GM21825 (cell line): Measurements from ENCODE around the gene LAPTM4A.
A peak's percentile ranks its signal among the peaks of the same experiment; 100 is the strongest.
"Not testable (repeated sequence)": the region's sequence is repeated elsewhere in the genome, so short reads cannot be mapped to it uniquely, and the experiment has no call there.

Experiments used
- ATAC-seq: cut with Tn5 transposase; IDR thresholded peaks from one replicate; pipeline ENCODE4 v1.9.1; 2021; ENCODE audit warnings: mild to moderate bottlenecking, moderate library complexity; ENCODE audit not compliant: unreplicated experiment

Gene LAPTM4A

DNA sequence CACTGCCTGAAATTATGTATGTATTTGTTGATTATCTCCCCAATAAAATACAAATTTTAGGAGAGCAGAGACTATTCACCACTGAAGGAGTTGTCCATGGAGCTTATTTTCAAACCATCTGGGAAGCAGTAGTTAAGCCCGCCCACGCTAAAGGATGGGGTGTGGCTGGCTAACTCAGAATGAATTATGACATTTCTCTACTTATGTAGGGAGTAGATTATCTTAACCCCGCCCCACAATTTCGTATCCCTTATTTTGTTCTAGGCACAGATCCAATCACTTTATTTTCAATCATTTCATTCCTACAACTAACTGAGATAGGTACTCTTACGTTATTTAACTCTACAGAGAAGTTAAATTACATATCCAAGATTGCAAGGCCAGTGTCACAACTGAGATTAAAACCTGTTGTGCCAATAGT is 1.4 kb upstream of the LAPTM4A start:
- ATAC-seq = no peak

DNA sequence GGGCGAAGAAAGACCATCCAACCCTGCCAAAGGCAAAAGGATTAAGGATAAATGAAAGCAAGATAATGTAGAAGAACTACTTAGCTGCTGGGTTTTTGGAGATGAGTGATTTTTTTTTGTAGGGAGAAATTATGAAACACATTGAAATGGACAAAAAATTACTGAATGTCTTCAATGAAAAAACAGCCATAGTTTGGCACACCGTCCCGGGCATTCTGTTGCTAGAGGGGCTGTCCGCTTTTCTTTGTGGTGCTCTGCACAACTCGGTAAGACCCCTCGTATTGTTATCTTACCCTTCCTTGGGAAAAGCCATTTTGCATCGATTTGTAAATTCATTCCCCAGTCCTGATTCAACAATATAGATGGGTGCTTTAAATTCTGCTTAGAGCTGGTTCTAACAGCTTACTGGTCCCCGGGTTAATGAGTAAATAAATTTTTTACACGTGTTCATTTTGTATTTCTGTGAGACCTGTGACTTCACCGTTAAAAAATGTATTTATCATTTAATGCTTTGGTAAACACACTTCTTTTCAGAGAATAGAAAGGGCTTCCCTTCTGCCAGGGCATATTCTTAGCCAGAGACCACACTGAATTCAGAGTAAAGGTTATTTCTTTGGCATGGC is 912 bp upstream of the LAPTM4A start:
- ATAC-seq = no peak

GRCh38 chr2:20050646-20051531 is 539 bp downstream of the LAPTM4A start:
- ATAC-seq = peak; percentile 25

- ATAC-seq = no peak
Observed at GRCh38 chr2:20050104-20050645, 1.3 kb downstream of the LAPTM4A start.

- no peak for ATAC-seq
Observed at GRCh38 chr2:20049637-20050036, 1.8 kb downstream of the LAPTM4A start.

DNA sequence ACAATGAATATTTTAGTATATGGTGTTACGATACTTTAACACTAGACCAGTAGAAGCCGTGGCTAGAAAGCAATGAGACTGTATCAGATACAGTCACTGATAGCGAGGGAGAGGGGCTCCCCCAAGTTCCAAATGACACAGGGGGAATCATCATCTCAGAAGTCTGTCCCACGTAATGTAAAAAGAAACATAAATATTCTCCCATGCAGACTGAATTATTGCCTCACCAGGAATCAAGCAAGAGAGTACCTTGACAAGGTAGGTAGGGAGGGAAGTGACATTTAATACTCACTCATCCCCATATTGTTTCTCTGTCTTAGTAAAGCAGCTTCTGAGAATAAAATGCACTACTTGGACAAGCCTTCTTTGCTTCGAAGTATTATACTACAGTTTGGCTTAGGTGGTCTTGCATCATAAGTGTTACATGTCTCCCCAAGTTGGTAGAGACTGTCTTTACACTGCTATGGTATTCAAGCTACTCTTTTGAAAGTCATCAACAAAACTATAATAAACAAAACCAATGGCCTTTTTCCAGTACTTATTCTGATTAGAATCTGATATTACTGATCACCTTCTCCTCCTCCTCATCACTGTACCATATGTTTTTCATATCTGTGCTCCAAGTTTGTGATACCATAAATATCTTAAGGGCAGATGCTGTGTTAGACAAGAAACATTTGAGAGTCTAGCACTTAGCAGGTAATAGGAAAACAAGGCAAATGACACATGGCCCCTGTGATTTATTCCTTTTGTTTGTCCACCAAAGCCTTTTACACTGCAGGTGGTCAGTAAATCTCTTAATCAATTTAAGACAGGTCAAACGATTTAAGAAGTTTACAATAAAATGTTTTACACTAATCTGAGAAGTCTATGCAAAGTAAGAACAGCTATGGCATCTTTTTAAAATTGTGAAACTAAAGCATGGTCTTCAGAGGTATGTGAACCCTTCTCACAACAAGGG is 2.7 kb downstream of the LAPTM4A start:
- no peak for ATAC-seq

DNA sequence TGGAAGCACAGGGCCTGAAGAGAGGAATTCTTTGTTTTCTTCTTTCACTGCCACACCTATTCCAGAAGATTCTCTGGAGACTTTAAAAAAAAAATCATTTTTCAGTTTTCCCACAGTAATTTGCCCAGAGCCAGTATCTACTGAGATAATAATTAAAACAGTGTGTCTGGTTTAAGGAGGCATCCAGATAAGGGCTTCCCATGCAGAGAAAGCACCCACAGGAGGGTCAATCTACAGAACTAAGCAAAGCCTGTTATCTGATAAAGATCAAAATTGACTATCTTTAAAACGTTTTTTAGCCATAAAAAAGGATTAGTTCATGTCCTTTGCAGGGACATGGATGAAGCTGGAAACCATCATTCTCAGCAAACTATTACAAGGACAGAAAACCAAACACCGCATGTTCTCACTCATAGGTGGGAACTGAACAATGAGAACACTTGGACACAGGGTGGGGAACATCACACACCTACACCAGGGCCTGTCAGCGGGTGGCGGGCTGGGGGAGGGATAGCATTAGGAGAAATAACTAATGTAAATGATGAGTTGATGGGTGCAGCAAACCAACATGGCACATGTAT is 5.6 kb downstream of the LAPTM4A start:
- ATAC-seq = not testable (repeated sequence)

DNA sequence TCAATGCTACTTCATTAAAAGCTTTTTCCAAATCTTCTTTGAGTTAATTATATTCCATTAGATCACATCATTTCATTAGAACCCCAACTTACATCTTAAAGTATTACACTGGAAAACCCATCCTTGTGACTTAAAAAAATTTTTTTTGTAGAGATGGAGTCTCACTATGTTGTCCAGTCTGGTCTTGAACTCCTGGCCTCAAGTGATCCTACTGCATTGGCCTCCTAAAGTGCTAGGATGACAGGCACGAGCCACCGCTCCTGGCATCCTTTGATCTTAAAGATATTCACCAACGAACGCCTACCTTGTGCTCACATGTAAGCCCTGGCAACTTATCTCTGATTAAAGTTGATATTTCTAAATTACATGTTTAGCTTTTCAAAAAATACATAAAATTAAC is 6.7 kb downstream of the LAPTM4A start:
- ATAC-seq = no peak

DNA sequence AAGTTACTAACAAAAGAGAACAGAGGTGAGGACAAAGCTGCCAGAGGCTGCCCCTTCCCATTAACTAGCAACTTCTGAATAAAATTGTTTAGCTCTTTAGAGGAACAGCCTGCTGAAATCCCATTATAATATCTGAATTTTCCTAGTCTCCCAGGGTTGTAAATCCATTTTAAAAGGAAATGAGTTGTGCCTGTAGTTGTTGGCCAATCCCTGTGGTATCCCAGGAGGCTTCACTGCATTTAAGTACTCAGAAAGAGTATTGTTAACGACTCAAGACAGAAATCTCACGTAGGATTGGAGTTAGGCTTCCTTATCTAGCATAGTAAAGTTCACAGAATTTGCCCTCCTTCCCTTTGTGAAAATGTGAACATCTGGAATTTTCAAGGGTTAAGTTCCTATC is 8.9 kb downstream of the LAPTM4A start:
- ATAC-seq = no peak

GRCh38 chr2:20040489-20041172 is 10.8 kb downstream of the LAPTM4A start:
- ATAC-seq = no peak

GRCh38 chr2:20037660-20038059 is 13.8 kb downstream of the LAPTM4A start:
- no peak for ATAC-seq

DNA sequence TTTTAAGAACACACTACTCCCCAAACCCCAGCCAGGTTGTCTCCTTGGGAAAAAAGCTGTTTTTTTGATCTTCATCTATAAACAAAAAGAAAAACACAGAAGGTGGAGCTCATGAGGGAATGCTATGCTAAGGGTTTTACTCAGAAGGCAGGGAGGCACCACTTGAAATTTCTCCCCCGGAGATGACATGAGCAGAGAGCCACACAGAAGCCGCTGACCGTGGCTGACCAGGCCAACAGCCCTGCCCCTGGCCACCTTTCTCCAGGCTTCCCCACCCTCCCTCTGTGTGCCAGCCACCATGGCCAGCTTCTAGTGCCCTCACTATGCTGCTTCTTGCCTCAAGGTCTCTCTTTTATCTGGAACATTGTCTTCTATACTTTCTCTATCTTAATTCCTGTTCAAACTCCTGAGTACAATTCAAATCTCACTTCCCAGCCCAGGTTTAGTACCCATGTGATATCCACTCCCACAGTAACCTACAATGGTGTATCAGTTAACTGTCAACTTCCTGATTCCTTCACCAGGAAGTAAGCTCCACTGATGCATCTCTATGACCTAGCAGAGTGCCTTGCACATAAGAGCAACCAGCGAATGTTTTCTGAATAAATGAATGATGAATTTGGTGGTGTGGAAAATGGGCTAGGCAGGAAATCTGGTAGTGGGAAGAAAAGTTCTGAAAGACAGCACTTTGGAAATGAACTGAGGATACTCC is 15.3 kb downstream of the LAPTM4A start:
- no peak for ATAC-seq

DNA sequence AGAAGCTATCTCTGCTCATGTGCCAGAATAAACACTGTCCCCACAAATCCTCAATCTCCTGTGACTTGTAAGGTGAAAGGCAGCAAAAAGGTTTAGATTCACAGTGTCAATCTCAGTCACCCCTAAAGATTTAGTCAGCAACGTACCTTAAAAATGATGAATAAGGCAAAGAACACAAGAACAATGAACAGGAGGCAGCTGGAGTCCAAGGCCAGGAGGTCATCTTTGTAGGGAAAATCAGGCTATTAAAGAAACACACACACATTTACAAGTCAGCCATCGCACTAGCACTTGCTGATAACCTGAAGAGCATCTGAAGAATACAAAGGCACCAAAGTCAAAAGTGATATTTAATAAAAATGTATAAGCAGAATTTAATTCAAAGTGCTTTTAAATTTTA is 16.6 kb downstream of the LAPTM4A start:
- ATAC-seq = no peak

GRCh38 chr2:20034218-20034617 is 17.2 kb downstream of the LAPTM4A start:
- ATAC-seq = no peak

GRCh38 chr2:20033322-20033721 is 18.1 kb downstream of the LAPTM4A start:
- no peak for ATAC-seq

DNA sequence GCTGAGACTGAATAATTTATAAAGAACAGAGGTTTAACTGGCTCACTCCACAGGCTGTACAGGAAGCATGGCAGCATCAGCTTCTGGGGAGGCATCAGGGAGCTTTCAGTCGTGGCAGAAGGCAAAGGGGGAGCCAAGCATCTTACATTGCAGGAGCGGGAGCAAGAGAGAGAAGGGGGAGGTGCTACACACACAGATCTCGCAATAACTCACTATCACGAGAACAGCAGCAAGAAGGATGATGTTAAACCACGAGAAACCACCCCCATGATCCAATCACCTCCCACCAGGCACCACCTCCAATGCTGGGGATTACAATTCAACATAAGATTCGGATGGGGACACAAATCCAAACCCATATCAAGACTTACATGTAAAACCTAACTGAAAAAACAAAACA is 21.2 kb downstream of the LAPTM4A start:
- no peak for ATAC-seq

- ATAC-seq = no peak
Observed at GRCh38 chr2:20027705-20028434, 23.6 kb downstream of the LAPTM4A start.

DNA sequence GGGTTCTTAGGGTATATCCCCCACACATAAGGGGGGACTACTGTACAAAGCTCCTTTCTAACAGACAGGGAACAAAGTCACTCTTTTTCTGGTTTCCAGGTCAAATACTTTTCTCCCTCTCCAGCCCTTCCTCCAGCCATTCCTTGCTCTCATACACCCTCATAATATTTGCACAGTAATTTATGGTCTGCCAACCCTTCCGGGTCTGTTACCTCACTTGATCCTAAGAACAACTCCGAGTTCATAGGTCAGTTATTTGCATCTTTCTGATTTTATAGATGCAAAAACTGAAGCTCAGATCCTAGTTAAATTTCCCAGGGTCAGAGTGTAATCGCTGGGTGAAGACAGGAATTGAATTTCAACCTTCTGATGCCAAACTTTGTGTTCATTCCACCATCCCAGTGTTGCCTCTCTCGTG is 24.2 kb downstream of the LAPTM4A start:
- no peak for ATAC-seq
